Activated naive CD4-positive, alpha-beta T cell treated with anti-CD3 and anti-CD28 coated beads, Interleukin-2, amount 10 ng/mL, durations not matched to agents 7 days and 5 days (primary cell): Measurements from ENCODE around the gene CPAMD8.
"Not testable (repeated sequence)": the region's sequence is repeated elsewhere in the genome, so short reads cannot be mapped to it uniquely, and the experiment has no call there.

Experiments
- CTCF ChIA-PET: fragments of 350-600 bp; sonication (Branson Sonifier 250); formaldehyde crosslinking; loops from one replicate; lab custom pipeline; 2021; ENCODE audit warnings: antibody characterized with exemption; lab: Charles Lee
- DNase-seq: peaks from one replicate; pipeline ENCODE4 v3.0.0-alpha.2; 2020
- H3K27ac Mint-ChIP-seq: one replicate; pipeline ENCODE4 v1.8.0; 2021; ENCODE audit warnings: mild to moderate bottlenecking, moderate library complexity, mixed read lengths
- H3K27me3 Mint-ChIP-seq: one replicate; pipeline ENCODE4 v1.8.0; 2021; ENCODE audit warnings: mild to moderate bottlenecking, mixed read lengths
- H3K36me3 Mint-ChIP-seq: one replicate; pipeline ENCODE4 v1.8.0; 2021; ENCODE audit warnings: mixed read lengths
- H3K4me1 Mint-ChIP-seq: one replicate; pipeline ENCODE4 v1.8.0; 2021; ENCODE audit warnings: mixed read lengths
- H3K4me3 Mint-ChIP-seq: one replicate; pipeline ENCODE4 v1.8.0; 2021; ENCODE audit warnings: mild to moderate bottlenecking, moderate library complexity, mixed read lengths
- H3K9me3 Mint-ChIP-seq: one replicate; pipeline ENCODE4 v1.8.0; 2021; ENCODE audit warnings: mixed read lengths

CPAMD8 gene

GRCh38 chr19:17002455-17002854 is 24.2 kb downstream of the CPAMD8 start:
- H3K4me3 Mint-ChIP-seq, result no peak overlapping the region
- H3K36me3 Mint-ChIP-seq, result peaks cover 6% of the 10 kb centered on the region
- no peak for DNase-seq
- peaks cover 33% of the 10 kb centered on the region for H3K4me1 Mint-ChIP-seq
- H3K27ac Mint-ChIP-seq, result peak overlapping the region; percentile 91
- peaks cover 35% of the 10 kb centered on the region for H3K27me3 Mint-ChIP-seq
- peaks cover 10% of the 10 kb centered on the region for H3K9me3 Mint-ChIP-seq
- CTCF ChIA-PET, result no interaction called here

- Mint-ChIP-seq H3K27ac (peak overlapping the region; percentile 91), H3K9me3 (peaks cover 10% of the 10 kb centered on the region), H3K4me3 (peak overlapping the region; percentile 62), H3K4me1 (peaks cover 33% of the 10 kb centered on the region), H3K27me3 (peaks cover 35% of the 10 kb centered on the region), H3K36me3 (peaks cover 6% of the 10 kb centered on the region)
- CTCF ChIA-PET, result interaction anchor here (0.6 kb wide), 1 partner anchor 110 kb away, joined by 3 read pairs; no protein-coding TSS in a partner anchor
- peak; percentile 95 for DNase-seq
These were observed 24.9 kb downstream of the CPAMD8 start for GRCh38 chr19:17001603-17002183.

DNA sequence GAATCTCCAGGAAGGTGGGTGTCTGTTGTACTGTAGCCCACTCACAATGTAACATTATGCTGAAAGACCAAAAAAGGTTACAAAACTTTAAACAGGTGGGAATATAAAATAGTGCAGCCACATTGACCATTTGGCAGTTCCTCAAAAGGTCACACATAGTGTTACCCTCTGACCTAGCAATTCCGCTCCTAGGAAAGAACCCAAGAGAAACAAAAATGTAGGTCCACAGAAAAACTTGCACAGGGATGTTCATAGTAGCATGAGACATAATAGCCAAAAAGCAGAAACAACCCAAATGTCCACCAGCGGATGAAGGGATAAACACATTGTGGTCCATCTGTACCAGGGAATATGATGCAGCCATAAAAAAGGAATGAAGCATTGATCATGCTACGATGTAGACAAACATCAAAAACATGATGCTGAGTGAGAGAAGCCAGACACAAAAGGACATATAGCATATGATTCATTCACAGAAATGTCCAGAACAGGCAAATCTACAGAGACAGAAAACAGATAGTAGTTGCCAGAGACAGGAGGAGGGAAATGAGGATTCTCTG is 27.9 kb downstream of the CPAMD8 start:
- Mint-ChIP-seq H3K27me3 (peaks cover 12% of the 10 kb centered on the region), H3K27ac (peak overlapping the region; percentile 70), H3K36me3 (peaks cover 6% of the 10 kb centered on the region), H3K4me1 (peaks cover 34% of the 10 kb centered on the region), H3K9me3 (peaks cover 18% of the 10 kb centered on the region), H3K4me3 (no peak overlapping the region)
- CTCF ChIA-PET, result no interaction called here
- no peak for DNase-seq

DNA sequence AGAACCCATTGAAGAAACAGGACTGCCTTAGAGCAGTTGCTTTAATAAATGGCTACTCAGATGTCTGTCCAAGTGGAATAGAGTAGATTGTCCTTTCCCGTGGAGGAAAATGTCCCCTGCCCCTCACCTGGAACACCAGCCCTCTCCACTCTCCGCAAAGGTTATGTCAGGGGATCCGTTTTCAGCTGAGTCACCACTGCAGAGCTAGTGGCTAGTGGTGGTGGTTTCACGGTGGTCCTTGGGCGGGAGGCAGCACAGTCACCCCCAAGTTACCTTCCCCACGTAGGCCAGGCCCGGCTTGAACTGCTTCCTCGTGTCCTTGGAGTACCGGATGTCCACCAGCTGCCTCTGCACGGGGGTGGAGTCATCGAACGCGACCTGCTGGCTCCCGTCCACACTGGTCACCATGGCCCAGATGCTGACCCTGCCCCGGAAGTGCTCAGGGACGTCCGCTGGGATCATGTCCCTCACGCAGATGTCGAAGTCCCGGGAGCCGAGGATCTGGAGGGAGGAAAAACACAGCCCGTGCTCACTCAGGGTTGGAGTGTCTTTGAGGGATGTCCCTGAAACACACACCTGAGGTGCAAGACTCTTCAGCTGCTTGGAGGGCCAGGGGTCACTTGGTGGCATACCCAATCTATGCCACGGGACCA is 29.6 kb downstream of the CPAMD8 start:
- H3K4me3 Mint-ChIP-seq, CTCF ChIA-PET, H3K36me3 Mint-ChIP-seq, H3K27ac Mint-ChIP-seq, DNase-seq: not testable (repeated sequence)
- Mint-ChIP-seq H3K9me3 (peaks cover 27% of the 10 kb centered on the region), H3K27me3 (peaks cover 16% of the 10 kb centered on the region), H3K4me1 (peaks cover 21% of the 10 kb centered on the region)

DNA sequence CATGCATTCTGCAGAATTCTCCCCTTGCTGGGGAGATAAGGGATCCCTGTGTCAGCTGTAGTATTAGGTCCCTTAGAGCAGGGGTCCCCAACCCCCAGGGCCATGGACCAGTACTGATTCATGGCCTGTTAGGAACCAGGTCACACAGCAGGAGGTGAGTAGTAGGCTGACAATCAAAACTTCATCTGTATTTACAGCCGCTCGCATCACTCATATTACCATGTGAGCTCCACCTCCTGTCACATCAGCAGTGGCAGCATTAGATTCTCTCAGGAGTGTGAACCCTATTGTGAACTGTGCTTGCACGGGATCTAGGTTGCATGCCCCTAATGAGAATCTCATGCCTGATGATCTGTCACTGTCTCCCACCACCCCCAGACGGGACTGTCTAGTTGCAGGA is 37.9 kb downstream of the CPAMD8 start:
- Mint-ChIP-seq H3K4me3 (no peak overlapping the region), H3K27ac (no peak overlapping the region), H3K27me3 (peaks cover 22% of the 10 kb centered on the region), H3K9me3 (peaks cover 9% of the 10 kb centered on the region), H3K4me1 (no peaks in the 10 kb centered on the region), H3K36me3 (peaks cover 2% of the 10 kb centered on the region)
- DNase-seq, result no peak
- CTCF ChIA-PET, result no interaction called here

- Mint-ChIP-seq H3K9me3 (no peaks in the 10 kb centered on the region), H3K27ac (no peak overlapping the region), H3K27me3 (peaks cover 15% of the 10 kb centered on the region), H3K4me1 (no peaks in the 10 kb centered on the region), H3K36me3 (peaks cover 2% of the 10 kb centered on the region), H3K4me3 (no peak overlapping the region)
- no peak for DNase-seq
- CTCF ChIA-PET, result no interaction called here
These were observed 41.2 kb downstream of the CPAMD8 start for GRCh38 chr19:16985403-16985802.

DNA sequence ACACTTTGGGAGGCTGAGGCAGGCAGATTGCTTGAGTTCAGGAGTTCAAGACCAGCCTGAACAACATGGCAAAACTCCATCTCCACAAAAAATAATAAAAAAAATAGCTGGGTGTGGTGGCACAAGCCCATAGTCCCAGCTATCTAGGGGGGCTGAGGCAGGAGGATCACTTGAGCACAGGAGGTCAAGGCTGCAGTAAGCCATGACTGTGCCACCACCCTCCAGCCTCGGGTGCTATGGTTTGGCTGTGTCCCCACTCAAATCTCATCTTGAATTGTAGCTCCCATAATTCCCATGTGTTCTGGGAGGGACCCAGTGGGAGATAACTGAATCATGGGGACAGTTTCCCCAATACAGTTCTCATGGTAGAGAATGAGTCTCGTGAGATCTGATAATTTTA is 44.0 kb downstream of the CPAMD8 start:
- DNase-seq, H3K27ac Mint-ChIP-seq, H3K4me1 Mint-ChIP-seq, H3K4me3 Mint-ChIP-seq, H3K27me3 Mint-ChIP-seq, H3K36me3 Mint-ChIP-seq, H3K9me3 Mint-ChIP-seq, CTCF ChIA-PET: not testable (repeated sequence)

DNA sequence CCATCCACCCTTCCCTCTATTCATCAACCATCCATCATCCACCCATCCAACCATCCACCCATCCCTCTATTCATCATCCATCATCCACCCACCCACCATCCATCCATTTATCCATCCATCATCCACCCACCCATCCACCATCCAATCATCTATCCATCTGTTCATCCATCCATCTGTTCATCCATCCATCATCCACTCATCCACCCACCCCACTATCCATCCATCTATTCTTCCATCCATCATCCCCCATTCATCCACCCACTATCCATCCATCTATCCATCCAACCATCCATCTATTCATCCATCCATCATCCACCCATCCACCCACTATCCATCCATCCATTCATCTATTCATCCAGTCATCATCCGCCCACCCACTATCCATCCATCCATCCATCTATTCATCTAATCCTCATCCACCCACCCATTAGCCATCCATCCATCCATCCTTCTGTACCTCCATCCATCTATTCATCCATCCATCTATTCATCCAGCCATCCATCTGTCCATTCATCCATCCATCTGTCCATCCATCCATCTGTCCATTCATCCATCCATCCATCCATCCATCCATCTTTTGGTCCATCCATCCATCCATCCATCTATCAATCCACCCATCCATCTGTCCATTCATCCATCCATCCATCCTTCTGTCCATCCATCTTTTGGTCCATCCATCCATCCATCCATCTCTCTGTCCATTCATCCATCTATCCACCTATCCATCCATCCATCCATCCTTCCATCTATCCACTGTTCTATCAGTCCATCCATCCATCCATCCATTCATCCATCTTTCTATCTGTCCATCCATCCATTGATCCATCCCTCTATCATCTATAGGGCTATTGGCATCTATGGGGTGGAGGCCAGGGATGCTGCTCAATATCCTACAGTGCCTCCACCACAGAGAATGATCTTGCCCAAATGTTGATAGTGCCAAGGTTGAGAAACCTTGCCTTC is 47.5 kb downstream of the CPAMD8 start:
- Mint-ChIP-seq H3K4me3 (no peak overlapping the region), H3K27me3 (no peaks in the 10 kb centered on the region), H3K27ac (no peak overlapping the region), H3K36me3 (no peaks in the 10 kb centered on the region), H3K4me1 (no peaks in the 10 kb centered on the region), H3K9me3 (peaks cover 9% of the 10 kb centered on the region)
- no peak for DNase-seq
- CTCF ChIA-PET, result no interaction called here

DNA sequence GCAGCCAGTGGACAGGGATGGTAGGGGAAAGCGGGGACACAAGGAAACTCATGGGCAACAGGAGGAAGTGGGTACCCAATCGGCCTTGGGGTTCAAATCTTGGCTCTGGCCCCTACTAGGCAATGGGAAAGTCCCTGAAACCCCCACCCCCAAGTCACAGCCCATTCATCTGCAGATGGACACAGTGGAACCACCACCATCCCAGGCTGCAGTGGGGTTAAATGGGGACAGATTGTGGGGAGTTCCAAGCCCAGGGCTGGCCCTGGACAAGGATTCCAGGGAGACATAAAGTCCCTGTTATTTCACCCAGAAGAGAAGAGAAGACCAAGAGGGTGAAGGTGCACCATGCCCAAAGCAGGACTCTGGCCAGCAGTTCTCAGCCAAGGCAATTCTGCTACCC is 48.5 kb downstream of the CPAMD8 start:
- CTCF ChIA-PET, result no interaction called here
- no peaks in the 10 kb centered on the region for H3K4me1 Mint-ChIP-seq
- no peak for DNase-seq
- H3K36me3 Mint-ChIP-seq, result no peaks in the 10 kb centered on the region
- peaks cover 9% of the 10 kb centered on the region for H3K9me3 Mint-ChIP-seq
- H3K27ac Mint-ChIP-seq, result no peak overlapping the region
- H3K4me3 Mint-ChIP-seq, result no peak overlapping the region
- no peaks in the 10 kb centered on the region for H3K27me3 Mint-ChIP-seq

DNA sequence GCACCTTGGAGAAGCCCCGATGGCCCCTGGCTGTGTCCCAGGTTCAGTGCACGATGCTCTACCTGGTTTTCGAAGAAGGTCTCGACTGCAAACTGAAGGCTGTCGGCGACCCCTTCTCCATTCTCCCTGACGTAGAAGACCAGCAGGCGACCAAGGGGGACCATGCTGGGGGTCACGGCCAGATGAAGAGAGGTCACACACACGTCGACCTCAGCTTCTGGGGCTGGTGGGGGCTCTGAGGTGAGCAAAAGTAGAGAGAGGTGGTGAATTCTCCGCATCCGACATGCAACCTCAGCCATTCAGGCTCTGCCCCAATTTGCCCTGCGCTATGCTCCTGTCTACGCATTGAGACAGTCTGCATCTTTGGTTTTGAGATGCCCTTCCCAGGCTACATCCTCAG is 49.3 kb downstream of the CPAMD8 start:
- Mint-ChIP-seq H3K27ac (no peak overlapping the region), H3K4me1 (no peaks in the 10 kb centered on the region), H3K27me3 (no peaks in the 10 kb centered on the region)

GRCh38 chr19:16976446-16976845 is 50.2 kb downstream of the CPAMD8 start:
- CTCF ChIA-PET, result no interaction called here
- Mint-ChIP-seq H3K4me1 (no peaks in the 10 kb centered on the region), H3K27me3 (no peaks in the 10 kb centered on the region), H3K9me3 (peaks cover 9% of the 10 kb centered on the region), H3K36me3 (no peaks in the 10 kb centered on the region), H3K27ac (no peak overlapping the region), H3K4me3 (no peak overlapping the region)
- no peak for DNase-seq

More for the DNA sequence above, 49.3 kb downstream of the CPAMD8 start:
- CTCF ChIA-PET, result no interaction called here
- Mint-ChIP-seq H3K36me3 (no peaks in the 10 kb centered on the region), H3K9me3 (peaks cover 9% of the 10 kb centered on the region), H3K4me3 (no peak overlapping the region)
- no peak for DNase-seq

DNA sequence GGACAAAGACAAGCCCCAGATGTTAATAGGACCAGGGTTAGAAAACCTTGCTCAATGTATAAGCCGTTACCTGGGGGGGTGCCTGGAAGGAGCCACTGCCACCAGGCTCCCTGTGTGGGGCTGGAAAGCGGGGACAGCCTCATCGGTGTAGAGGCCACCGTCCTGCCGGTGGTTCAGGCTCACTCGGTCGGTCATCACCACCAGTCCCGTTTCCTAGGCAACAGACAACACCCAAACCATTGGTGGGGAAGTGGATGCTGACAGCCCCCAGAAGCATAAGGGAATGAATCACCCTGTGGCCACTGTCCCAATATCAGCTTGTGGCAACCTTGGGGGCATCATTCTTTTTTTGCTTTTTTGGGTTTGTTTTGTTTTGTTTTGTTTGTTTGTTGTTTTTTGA is 55.8 kb downstream of the CPAMD8 start:
- Mint-ChIP-seq H3K27ac (no peak overlapping the region), H3K27me3 (no peaks in the 10 kb centered on the region), H3K4me3 (no peak overlapping the region), H3K9me3 (peaks cover 11% of the 10 kb centered on the region), H3K4me1 (no peaks in the 10 kb centered on the region), H3K36me3 (no peaks in the 10 kb centered on the region)
- no peak for DNase-seq
- CTCF ChIA-PET, result no interaction called here

DNA sequence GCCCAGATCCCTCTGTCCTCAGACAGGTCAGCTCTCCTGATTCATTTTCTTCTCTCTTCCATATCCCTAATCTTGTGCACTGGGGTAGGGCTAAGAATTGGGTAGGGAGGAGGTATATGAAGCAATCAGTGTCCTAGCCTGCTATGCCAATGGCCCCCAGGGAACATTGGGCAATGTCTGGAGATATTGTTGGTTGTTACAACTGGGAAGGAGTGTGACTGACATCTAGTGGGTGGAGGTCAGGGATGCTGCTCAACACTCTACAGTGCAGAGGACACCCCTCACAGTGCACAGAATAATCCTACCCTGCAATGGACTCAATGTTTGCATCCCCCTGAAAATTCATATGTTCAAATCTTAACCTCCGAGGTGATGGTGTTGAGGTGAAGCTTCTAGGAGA is 57.5 kb downstream of the CPAMD8 start:
- CTCF ChIA-PET, result no interaction called here
- H3K4me3 Mint-ChIP-seq, result no peak overlapping the region
- peak; percentile 21 for DNase-seq
- H3K9me3 Mint-ChIP-seq, result peaks cover 11% of the 10 kb centered on the region
- no peaks in the 10 kb centered on the region for H3K36me3 Mint-ChIP-seq
- H3K4me1 Mint-ChIP-seq, result no peaks in the 10 kb centered on the region
- H3K27ac Mint-ChIP-seq, result no peak overlapping the region
- H3K27me3 Mint-ChIP-seq, result peaks cover 5% of the 10 kb centered on the region
